GM12891 (cell line): Measurements from ENCODE around the gene KISS1.

Source experiments
- DNase-seq: peaks from one replicate; pipeline ENCODE4 v3.0.0; 2011; ENCODE audit warnings: low spot score; ENCODE audit not compliant: insufficient read length
- FAIRE-seq: peaks from 2 replicates; lab custom pipeline; 2011; peaks lifted over from hg19 to GRCh38; lab: Jason Lieb, UNC
- PAX5 ChIP-seq: IDR thresholded peaks from 2 replicates; pipeline ENCODE4 v1.6.1; 2011; ENCODE audit warnings: low read length, moderate library complexity, mild to moderate bottlenecking; ENCODE audit not compliant: insufficient read depth, severe bottlenecking
- POLR2A ChIP-seq: IDR thresholded peaks from 2 replicates; pipeline ENCODE4 v1.6.1; 2011; ENCODE audit warnings: low read depth, low read length, control low read depth
- POLR2AphosphoS5 ChIP-seq: IDR thresholded peaks from 2 replicates; pipeline ENCODE4 v1.6.1; 2011; ENCODE audit warnings: low read depth, low read length, control low read depth
- POU2F2 ChIP-seq: IDR thresholded peaks from 2 replicates; pipeline ENCODE4 v1.6.1; 2011; ENCODE audit warnings: low read depth, mild to moderate bottlenecking, control low read depth, low read length, moderate library complexity
- SPI1 ChIP-seq: IDR thresholded peaks from 2 replicates; pipeline ENCODE4 v1.6.1; 2011; ENCODE audit warnings: low read depth, low read length, control low read depth
- TAF1 ChIP-seq: IDR thresholded peaks from 2 replicates; pipeline ENCODE4 v1.6.1; 2011; ENCODE audit warnings: low read depth, low read length, control low read depth

KISS1 gene

DNA sequence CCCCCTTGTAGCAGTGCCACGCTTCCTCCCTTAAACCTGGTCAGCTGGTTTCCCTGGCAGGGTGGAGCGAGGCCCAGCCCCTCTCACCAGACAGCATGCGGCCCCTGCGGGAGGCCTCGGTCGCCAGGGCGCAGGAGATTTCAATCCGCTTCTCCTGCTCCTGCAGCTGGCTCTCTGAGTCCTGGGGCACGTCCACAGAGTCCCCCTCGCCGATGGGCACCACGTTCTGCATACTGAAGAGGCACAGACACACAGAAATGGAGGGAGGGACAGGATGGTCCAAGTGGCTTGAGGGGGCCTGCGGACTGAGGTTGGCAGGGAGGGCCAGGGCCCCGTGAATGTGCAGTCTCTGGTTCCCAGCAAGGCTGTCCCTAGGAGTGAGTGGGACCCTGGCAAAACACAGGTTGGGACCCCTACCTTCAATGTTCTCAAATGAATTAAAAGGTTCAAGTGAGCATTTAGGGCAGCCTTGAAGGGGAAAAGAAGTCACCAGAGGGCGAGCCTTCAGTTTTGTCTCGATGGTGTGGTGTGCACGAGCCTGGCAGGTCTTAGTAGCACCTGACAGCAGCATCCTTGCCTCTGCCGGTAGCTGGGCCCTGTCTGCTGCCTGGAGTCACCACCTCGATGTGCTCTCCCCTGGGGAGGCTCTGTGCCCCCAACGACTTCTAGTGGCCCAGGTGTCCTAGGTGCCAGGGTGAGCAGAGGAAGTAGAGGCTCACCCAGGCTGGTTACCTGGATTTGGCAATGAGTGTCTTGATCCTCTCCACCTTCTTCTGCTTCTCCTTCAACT is 31.9 kb upstream of the KISS1 start:
- FAIRE-seq (no peak), DNase-seq (no peak)
- no peak for TF ChIP-seq POLR2AphosphoS5
- no peak for TF ChIP-seq SPI1
- no peak for TF ChIP-seq PAX5
- no peak for TF ChIP-seq POU2F2
- no peak for TF ChIP-seq POLR2A
- TF ChIP-seq TAF1: no peak

DNA sequence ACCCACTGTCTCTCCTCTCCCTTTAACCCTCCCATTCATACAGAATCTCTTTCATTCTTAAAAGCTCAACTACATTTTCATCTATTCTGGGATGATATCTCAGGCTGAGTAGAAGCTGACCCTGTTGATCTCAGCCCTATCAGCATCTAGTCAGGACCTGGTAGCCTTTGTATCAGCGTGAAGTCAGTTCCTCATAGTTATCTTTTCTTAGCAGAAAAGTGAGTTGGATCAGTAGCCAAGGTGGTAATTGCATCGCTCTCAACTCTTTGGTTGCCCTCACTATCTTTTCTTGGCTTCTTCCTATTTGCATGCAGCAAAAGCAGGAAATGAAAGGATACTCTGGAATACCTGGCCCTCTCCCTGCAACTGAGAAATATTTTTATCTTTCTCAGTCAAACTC is 31.1 kb upstream of the KISS1 start:
- FAIRE-seq (no peak), DNase-seq (no peak)
- no peak for TF ChIP-seq POU2F2
- no peak for TF ChIP-seq TAF1
- no peak for TF ChIP-seq POLR2A
- TF ChIP-seq SPI1: no peak
- no peak for TF ChIP-seq PAX5
- no peak for TF ChIP-seq POLR2AphosphoS5

DNA sequence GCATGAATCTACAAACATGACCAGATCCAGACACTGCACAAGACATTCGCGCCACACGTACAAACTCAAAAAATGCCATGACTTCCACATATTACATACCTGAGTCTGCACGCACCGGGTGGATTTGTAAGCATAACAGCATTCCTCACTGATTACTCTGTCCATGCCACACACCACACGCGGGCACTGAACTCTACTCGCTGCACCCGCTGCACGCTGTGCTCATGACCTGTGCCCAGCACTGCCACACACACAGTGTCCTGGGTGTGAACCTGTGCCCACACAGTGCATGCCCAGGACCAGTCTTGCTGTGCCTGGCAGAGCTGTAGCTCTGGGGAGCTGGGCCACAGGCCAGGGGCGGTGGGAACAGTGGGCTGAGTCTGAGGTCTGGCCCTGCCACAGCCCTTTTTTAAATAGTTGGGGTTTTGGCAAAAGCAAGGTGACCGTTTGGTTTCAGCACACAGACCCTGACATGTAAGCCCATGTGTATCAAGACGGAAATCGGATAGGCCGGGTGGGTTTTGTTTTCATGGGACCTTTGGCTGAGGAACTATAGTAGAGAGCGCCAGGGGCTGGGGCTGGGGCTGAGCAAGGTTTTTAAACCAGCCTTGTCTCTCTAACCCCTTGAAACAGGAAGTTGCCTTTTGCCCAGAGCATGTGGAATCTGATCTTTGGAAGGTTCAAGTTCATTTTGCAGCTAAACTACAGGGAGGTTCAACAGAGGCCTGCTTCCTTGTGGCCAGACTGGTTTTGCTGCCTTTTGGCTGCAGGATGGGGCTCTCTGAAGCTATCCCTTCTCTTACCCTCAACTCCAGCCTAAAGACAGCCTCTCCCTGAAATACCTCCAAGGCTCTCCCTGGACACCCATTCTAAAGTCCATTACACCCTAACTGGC is 29.8 kb upstream of the KISS1 start:
- FAIRE-seq (no peak), DNase-seq (no peak)
- no peak for TF ChIP-seq TAF1
- TF ChIP-seq PAX5: no peak
- no peak for TF ChIP-seq POLR2A
- no peak for TF ChIP-seq POU2F2
- no peak for TF ChIP-seq SPI1
- no peak for TF ChIP-seq POLR2AphosphoS5

DNA sequence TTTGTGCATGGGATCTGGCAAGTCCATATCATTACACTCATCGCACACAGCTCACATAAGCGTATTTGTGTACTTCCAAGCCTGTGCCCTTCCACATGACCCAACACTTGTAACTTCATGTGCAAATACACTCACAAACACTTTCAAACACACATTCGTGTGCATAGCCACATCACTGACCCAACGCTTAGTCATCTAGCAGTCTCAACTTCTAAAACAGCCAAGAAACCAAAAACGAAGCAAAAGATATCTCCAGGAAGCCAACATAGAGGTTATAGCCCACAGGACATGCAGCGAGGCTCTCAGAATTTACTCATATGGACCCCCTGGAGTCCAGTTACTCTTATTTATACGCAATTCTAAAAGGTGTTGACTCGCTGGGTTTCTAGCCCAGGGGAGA is 28.4 kb upstream of the KISS1 start:
- TF ChIP-seq SPI1: no peak
- no peak for TF ChIP-seq TAF1
- TF ChIP-seq POLR2A: no peak
- no peak for TF ChIP-seq PAX5
- TF ChIP-seq POLR2AphosphoS5: no peak
- no peak for TF ChIP-seq POU2F2
- no peak for FAIRE-seq
- no peak for DNase-seq

DNA sequence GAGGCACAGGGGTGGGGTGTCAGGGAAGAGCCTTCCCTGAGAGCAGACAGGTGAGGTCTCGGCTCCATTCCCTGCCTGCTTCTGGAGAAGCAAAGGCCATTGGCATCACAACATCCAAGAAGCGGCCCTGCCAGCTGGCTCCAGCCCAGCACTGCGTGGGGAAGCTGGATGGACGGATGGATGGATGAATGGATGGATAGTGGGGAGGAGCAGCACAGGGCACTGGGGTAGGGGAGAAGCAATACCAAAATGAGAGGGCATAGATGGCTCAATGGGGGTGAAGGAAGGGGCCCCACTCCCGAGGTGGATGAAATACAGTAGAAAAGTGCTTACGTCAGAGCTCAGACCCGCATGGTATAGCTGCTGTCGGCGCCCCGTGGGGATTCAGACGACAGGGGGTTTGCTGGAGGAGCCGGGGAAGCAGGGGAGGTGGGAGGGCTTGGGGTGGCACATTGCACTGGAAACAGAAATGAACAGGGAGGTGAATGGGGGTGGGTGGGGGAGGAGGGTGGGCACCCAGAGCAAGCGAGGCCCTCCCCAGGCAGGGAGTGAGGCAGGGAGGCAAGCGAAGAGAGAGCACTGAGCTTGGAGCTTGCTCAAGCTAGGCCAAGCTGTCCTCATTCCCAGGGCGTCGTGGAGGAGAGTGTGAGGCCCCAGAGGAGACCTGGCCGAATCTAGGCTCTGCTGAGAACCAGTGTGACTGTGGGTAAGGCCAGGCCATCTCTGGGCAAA is 27.0 kb upstream of the KISS1 start:
- FAIRE-seq: no peak
- DNase-seq: no peak
- TF ChIP-seq POLR2AphosphoS5 (no peak), TAF1 (no peak), POLR2A (no peak), SPI1 (no peak), PAX5 (no peak), POU2F2 (no peak)

DNA sequence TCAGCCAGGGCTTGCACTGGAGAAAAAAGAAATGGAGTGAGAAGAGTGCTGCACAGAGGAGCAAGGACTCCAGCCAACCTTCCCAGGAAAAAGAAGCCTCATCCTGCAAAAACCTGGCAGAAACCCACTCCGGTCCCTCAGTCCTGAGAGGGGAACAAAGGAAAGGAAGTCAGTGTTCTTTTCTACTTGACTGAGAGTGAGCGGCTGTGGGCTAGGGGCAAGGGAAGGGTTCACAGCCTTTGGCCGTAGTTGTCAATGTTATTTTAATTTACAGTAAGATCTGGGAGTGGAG is 26.4 kb upstream of the KISS1 start:
- no peak for FAIRE-seq
- no peak for DNase-seq
- TF ChIP-seq POLR2AphosphoS5 (no peak), TAF1 (no peak), POU2F2 (no peak), SPI1 (no peak), POLR2A (no peak), PAX5 (no peak)

DNA sequence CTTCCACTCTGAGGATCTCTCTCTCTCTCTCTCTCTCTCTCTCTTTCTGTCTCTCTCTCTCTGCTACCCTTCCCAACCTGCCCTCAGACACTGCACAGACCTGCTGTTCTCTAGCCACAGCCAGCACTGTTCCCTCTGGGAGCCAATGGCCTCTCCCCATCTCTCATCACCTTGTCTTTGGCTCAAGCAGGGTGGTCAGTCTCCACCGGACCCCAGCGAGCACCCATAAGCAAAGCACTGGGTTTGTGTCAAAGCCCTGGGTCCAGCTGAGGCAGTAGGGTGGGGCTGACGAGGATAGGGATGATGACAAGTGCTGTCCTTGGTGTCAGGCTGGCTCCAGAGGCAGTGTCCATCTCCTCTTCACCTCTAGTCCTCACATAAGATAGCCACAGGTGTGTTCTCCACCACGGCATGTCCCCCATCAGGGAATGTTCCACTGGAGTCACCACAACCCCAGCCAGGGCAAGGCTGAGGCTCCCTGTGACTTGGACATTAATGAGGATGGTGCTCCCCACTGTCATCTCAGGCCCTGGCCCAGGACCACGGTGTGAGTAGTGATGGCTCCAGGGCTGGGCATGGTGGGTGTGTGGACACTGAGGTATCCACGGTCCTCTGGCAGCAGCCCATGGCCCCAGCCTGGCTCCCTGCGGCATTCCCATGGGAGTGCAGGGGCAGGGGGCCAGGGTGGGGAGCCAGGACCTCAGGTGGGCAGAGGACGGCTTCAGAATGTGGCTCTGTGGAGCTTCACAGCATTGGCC is 25.9 kb upstream of the KISS1 start:
- no peak for DNase-seq
- FAIRE-seq: no peak
- TF ChIP-seq POLR2AphosphoS5 (no peak), PAX5 (no peak), POLR2A (no peak), SPI1 (no peak), POU2F2 (no peak)

DNA sequence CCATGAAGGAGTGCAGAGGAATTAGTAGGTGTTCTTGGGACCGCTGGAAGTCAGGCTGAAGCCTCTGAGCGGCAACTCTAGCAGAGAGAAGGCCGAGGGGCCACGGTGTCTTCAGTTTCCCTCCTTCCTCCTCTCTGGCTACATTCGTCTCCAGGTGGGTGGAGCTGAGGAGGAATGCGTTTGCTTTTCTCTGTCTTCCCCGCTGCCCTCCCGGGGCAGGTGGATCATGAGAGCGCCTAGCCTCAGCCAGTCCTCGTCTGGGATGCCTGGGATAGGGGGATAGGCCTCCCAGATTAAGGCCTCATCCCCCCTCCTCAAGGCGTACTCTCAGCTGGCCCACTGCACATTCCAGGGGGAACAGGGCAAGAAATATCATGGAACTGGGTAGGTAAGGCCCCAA is 25.0 kb upstream of the KISS1 start:
- TF ChIP-seq POLR2A (no peak), POLR2AphosphoS5 (no peak), POU2F2 (no peak), TAF1 (no peak), PAX5 (no peak), SPI1 (no peak)
- DNase-seq (no peak), FAIRE-seq (no peak)

DNA sequence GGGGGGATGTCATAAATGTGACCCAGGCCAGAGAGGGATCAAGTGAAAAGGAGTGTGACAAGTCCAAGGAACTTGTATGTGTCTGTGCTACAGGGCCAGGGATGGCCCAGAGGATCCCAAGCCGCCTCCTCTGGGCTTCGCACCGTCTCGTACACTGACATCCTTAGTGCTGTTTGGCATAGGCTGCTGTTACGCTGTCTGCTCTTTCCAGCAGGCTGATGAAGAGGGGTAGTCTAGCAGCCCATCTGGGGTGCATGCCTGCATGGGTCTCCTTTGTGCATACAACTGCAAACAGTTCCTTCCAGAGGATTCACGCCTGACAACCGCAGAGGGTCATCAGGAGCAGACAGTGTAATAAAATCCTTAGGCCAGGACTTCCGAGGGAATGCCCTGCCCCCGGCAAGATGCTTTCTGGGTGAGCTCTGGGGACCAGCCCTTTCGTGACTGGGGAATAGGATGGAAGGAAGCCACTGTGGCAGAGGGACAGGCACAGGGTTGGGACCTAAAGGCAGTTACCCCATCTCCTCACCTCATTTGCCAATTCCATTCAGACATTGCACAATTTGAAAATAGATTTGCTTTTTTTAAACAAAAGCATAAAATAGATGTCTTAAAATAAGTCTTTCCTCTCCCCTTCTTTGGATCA is 23.8 kb upstream of the KISS1 start:
- FAIRE-seq (no peak), DNase-seq (no peak)
- TF ChIP-seq POU2F2 (no peak), POLR2A (no peak), PAX5 (no peak)
